WTC11 (cell line): Measurements from ENCODE around the gene ADAMTS7. TPM values are rescaled to one million over a fixed set of nuclear protein-coding genes. Genes with fewer than 3 reads are reported as not detected.
"Not testable (repeated sequence)": the region's sequence is repeated elsewhere in the genome, so short reads cannot be mapped to it uniquely, and the experiment has no call there.

Experiments used
- ATAC-seq: fragments of 200-7000 bp; cut with Tn5 transposase; 2 replicates; pipeline ENCODE4 v1.10.0; 2021; ENCODE audit warnings: mild to moderate bottlenecking, moderate library complexity
- CTCF ChIA-PET: fragments of 300-600 bp; sonication (Branson Sonifier 250); formaldehyde crosslinking; loops from one replicate; lab custom pipeline; 2021; ENCODE audit warnings: antibody characterized with exemption; lab: Charles Lee
- POLR2A ChIA-PET: fragments of 350-600 bp; sonication (Branson Sonifier 250); formaldehyde crosslinking; loops from one replicate; lab custom pipeline; 2021; ENCODE audit warnings: antibody characterized with exemption; lab: Charles Lee
- DNase-seq: peaks from one replicate; pipeline ENCODE4 v3.0.0; 2021; ENCODE audit warnings: low spot score
- H3K27ac Mint-ChIP-seq: 2 replicates; pipeline ENCODE4 v1.8.0; 2021; ENCODE audit warnings: mixed read lengths
- H3K27me3 Mint-ChIP-seq: 2 replicates; pipeline ENCODE4 v1.8.0; 2021; ENCODE audit warnings: low read depth, mild to moderate bottlenecking, moderate library complexity, mixed read lengths
- H3K36me3 Mint-ChIP-seq: 2 replicates; pipeline ENCODE4 v1.8.0; 2021; ENCODE audit warnings: mixed read lengths
- H3K4me1 Mint-ChIP-seq: 2 replicates; pipeline ENCODE4 v1.8.0; 2022; ENCODE audit warnings: mixed read lengths
- H3K4me3 Mint-ChIP-seq: 2 replicates; pipeline ENCODE4 v1.8.0; 2021; ENCODE audit warnings: mild to moderate bottlenecking, moderate library complexity, mixed read lengths
- H3K9me3 Mint-ChIP-seq: 2 replicates; pipeline ENCODE4 v1.8.0; 2021; ENCODE audit warnings: mixed read lengths
- CTCF ChIP-seq: fragments of 200-600 bp; IDR thresholded peaks from 2 replicates; pipeline ENCODE4 v1.8.0; 2022; ENCODE audit warnings: antibody characterized with exemption
- HMGXB4 ChIP-seq: sonication (generic); formaldehyde crosslinking; IDR thresholded peaks from 2 replicates; pipeline ENCODE4 v1.8.1; 2023; ENCODE audit warnings: mild to moderate bottlenecking, moderate library complexity, missing genetic modification reagents
- NR3C1 ChIP-seq: sonication (generic); formaldehyde crosslinking; conservative IDR thresholded peaks from 2 replicates; pipeline ENCODE4 v1.8.1; 2023; ENCODE audit warnings: low read depth, mild to moderate bottlenecking, missing genetic modification reagents
- PREB ChIP-seq: sonication (generic); formaldehyde crosslinking; IDR thresholded peaks from 2 replicates; pipeline ENCODE4 v1.8.1; 2022; ENCODE audit warnings: mild to moderate bottlenecking, missing genetic modification reagents, moderate library complexity, borderline replicate concordance
- SP1 ChIP-seq: sonication (generic); formaldehyde crosslinking; conservative IDR thresholded peaks from 2 replicates; pipeline ENCODE4 v1.8.1; 2022; ENCODE audit warnings: missing genetic modification reagents
- TCF7 ChIP-seq: sonication (generic); formaldehyde crosslinking; IDR thresholded peaks from 2 replicates; pipeline ENCODE4 v1.8.0; 2022; ENCODE audit warnings: mild to moderate bottlenecking, low read depth, missing genetic modification reagents, moderate library complexity
- ZNF671 ChIP-seq: fragments of 250-450 bp; sonication (Bioruptor Pico); IDR thresholded peaks from 2 replicates; pipeline ENCODE4 v1.8.0; 2021; ENCODE audit warnings: mild to moderate bottlenecking
- ZSCAN18 ChIP-seq: fragments of 250-450 bp; sonication (Bioruptor Pico); IDR thresholded peaks from 2 replicates; pipeline ENCODE4 v2.1.2; 2022; ENCODE audit warnings: mild to moderate bottlenecking, moderate library complexity
- total RNA-seq: library from RNA; stranded (reverse); gene quantifications from 3 replicates; pipeline ENCODE4 v1.2.3, GENCODE V29; 2021

The ADAMTS7 gene
- total RNA-seq, 1 experiment from 2014 or later, result 70.3 TPM

- H3K27ac Mint-ChIP-seq, POLR2A ChIA-PET: not testable (repeated sequence)
Measured at GRCh38 chr15:78759361-78759998, 51.8 kb downstream of the ADAMTS7 start.

GRCh38 chr15:78758486-78759200 lies 52.6 kb downstream of the ADAMTS7 start:
- H3K27me3 Mint-ChIP-seq, H3K9me3 Mint-ChIP-seq, DNase-seq, POLR2A ChIA-PET, H3K4me3 Mint-ChIP-seq, ATAC-seq, H3K4me1 Mint-ChIP-seq, H3K36me3 Mint-ChIP-seq, H3K27ac Mint-ChIP-seq: not testable (repeated sequence)
- CTCF ChIA-PET, result interaction anchor here (0.6 to 1.0 kb wide), 3 partner anchors 9 to 150 kb away, joined by 3 to 4 read pairs (median 3); no protein-coding TSS in a partner anchor

More at GRCh38 chr15:78759361-78759998, 51.8 kb downstream of the ADAMTS7 start:
- not testable (repeated sequence) for H3K36me3 Mint-ChIP-seq, H3K9me3 Mint-ChIP-seq, ATAC-seq, H3K27me3 Mint-ChIP-seq, DNase-seq, H3K4me3 Mint-ChIP-seq, H3K4me1 Mint-ChIP-seq
- CTCF ChIA-PET, result interaction anchor here (0.6 to 1.2 kb wide), 2 partner anchors 51 to 149 kb away, joined by 4 read pairs; partner anchors contain the start of gene ADAMTS7

- DNase-seq, H3K9me3 Mint-ChIP-seq, POLR2A ChIA-PET, H3K4me1 Mint-ChIP-seq, H3K4me3 Mint-ChIP-seq, H3K36me3 Mint-ChIP-seq, ATAC-seq, H3K27me3 Mint-ChIP-seq, H3K27ac Mint-ChIP-seq: not testable (repeated sequence)
- CTCF ChIA-PET, result interaction anchor here (1.0 kb wide), 1 partner anchor 10 kb away, joined by 3 read pairs; no protein-coding TSS in a partner anchor
Measured at GRCh38 chr15:78758084-78758483, 53.2 kb downstream of the ADAMTS7 start.

GRCh38 chr15:78757636-78757905 lies 53.7 kb downstream of the ADAMTS7 start:
- no peak for ATAC-seq
- ChIA-PET POLR2A (no interaction called here), CTCF (interaction anchor here (1.0 to 1.2 kb wide), 2 partner anchors 10 to 51 kb away, joined by 3 read pairs; no protein-coding TSS in a partner anchor)
- Mint-ChIP-seq H3K27ac (no peak overlapping the region), H3K4me3 (no peak overlapping the region), H3K4me1 (peaks cover 2% of the 10 kb centered on the region; the same call in 1 of the 2 replicates), H3K9me3 (no peaks in the 10 kb centered on the region), H3K27me3 (no peaks in the 10 kb centered on the region), H3K36me3 (no peaks in the 10 kb centered on the region)
- TF ChIP-seq PREB (CRISPR knock-in tag) (no peak), HMGXB4 (no peak), ZNF671 (CRISPR knock-in tag) (no peak), TCF7 (CRISPR knock-in tag) (no peak), SP1 (no peak), NR3C1 (CRISPR knock-in tag) (no peak), ZSCAN18 (CRISPR knock-in tag) (no peak), CTCF (no peak)
- no peak for DNase-seq

- H3K27me3 Mint-ChIP-seq, H3K9me3 Mint-ChIP-seq, H3K4me1 Mint-ChIP-seq, H3K27ac Mint-ChIP-seq, H3K36me3 Mint-ChIP-seq, H3K4me3 Mint-ChIP-seq, POLR2A ChIA-PET, DNase-seq, ATAC-seq: not testable (repeated sequence)
- CTCF ChIA-PET, result interaction anchor here (0.6 to 2.8 kb wide), 7 partner anchors 8 to 192 kb away, joined by 3 to 15 read pairs (median 4); partner anchors contain the start of genes ADAMTS7, CHRNA5 and MORF4L1
Measured at GRCh38 chr15:78756781-78757635, 54.3 kb downstream of the ADAMTS7 start.
